A549 (cell line): ENCODE results near the gene PHF21B. TPM values are rescaled to one million over a fixed set of nuclear protein-coding genes. Genes with fewer than 3 reads are reported as not detected.

Experiments
- ATAC-seq, 2 experiments: fragments of 200-7000 bp in 1 of 2; fragments of >200 bp in 1 of 2; cut with Nextera tagmentation in 1 of 2; cut with Tn5 transposase in 1 of 2; 3 replicates each; pipeline versions ENCODE4 v1.8.0 to v1.9.1; 2018 to 2020; ENCODE audit warnings: mild to moderate bottlenecking in 1 of 2, moderate library complexity in 1 of 2
- CTCF ChIA-PET: fragments of 300-600 bp; sonication (Branson Sonifier 250); formaldehyde crosslinking; extraction: SDS; loops from one replicate; lab custom pipeline; 2021; ENCODE audit warnings: antibody characterized with exemption, inconsistent platforms; lab: Yijun Ruan, JAX
- POLR2A ChIA-PET: fragments of 350-600 bp; formaldehyde crosslinking; extraction: SDS; loops from one replicate; lab custom pipeline; 2021; ENCODE audit warnings: antibody characterized with exemption, inconsistent platforms; lab: Yijun Ruan, JAX
- DNase-seq, 2 experiments: peaks; one replicate each; pipeline versions ENCODE4 v3.0.0 to v3.0.0-alpha.2; 2011 to 2016; ENCODE audit warnings: low read depth in 1 of 2, low spot score in 1 of 2
- FAIRE-seq: peaks from 2 replicates; lab custom pipeline; 2011; peaks lifted over from hg19 to GRCh38; lab: Jason Lieb, UNC
- H3K27ac ChIP-seq, 2 experiments: fragments of >200 bp; sonication (Bioruptor Twin); formaldehyde crosslinking; 3 replicates each; pipeline ENCODE4 v1.5.1; 2016 to 2017
- H3K4me1 ChIP-seq: fragments of >200 bp; sonication (Bioruptor Twin); formaldehyde crosslinking; 3 replicates; pipeline ENCODE4 v1.6.1; 2016
- H3K4me2 ChIP-seq: fragments of >200 bp; sonication (Bioruptor Twin); formaldehyde crosslinking; 3 replicates; pipeline ENCODE4 v1.6.1; 2016
- H3K4me3 ChIP-seq: fragments of >200 bp; sonication (Bioruptor Twin); formaldehyde crosslinking; 3 replicates; pipeline ENCODE4 v1.5.1; 2016
- H3K9me3 ChIP-seq: fragments of >200 bp; sonication (Bioruptor Twin); formaldehyde crosslinking; 3 replicates; pipeline ENCODE4 v1.6.1; 2016
- ATOH8 ChIP-seq: fragments of 250-450 bp; sonication (Bioruptor Pico); IDR thresholded peaks from 2 replicates; pipeline ENCODE4 v1.5.0; 2020; ENCODE audit warnings: low read depth, mild to moderate bottlenecking, moderate library complexity
- BCL3 ChIP-seq: fragments of >200 bp; sonication (Bioruptor Twin); formaldehyde crosslinking; IDR thresholded peaks from 3 replicates; pipeline ENCODE4 v1.6.1; 2016
- BHLHE40 ChIP-seq: IDR thresholded peaks from 2 replicates; pipeline ENCODE4 v1.6.1; 2012; ENCODE audit warnings: low read depth, low read length, inconsistent platforms
- CBX8 ChIP-seq: fragments of 200-600 bp; sonication (generic); IDR thresholded peaks from 2 replicates; pipeline ENCODE4 v1.6.1; 2016
- CHD4 ChIP-seq: fragments of 200-600 bp; sonication (generic); IDR thresholded peaks from 2 replicates; pipeline ENCODE4 v1.6.1; 2016; ENCODE audit warnings: antibody characterized with exemption, mild to moderate bottlenecking, borderline replicate concordance
- E2F6 ChIP-seq: IDR thresholded peaks from 2 replicates; pipeline ENCODE4 v1.6.1; 2012; ENCODE audit warnings: low read depth, borderline replicate concordance
- EHF ChIP-seq: fragments of 250-450 bp; sonication (Bioruptor Pico); IDR thresholded peaks from 2 replicates; pipeline ENCODE4 v1.5.0; 2020; ENCODE audit warnings: mild to moderate bottlenecking
- EP300 ChIP-seq, 2 experiments: fragments of >200 bp; sonication (Bioruptor Twin); formaldehyde crosslinking; IDR thresholded peaks; 2 replicates in 1 of 2; 3 replicates in 1 of 2; pipeline ENCODE4 v1.6.1; 2016 to 2017
- HDAC2 ChIP-seq: fragments of 200-600 bp; sonication (generic); IDR thresholded peaks from 2 replicates; pipeline ENCODE4 v1.6.1; 2016
- HMGXB4 ChIP-seq: fragments of 250-450 bp; sonication (Bioruptor Pico); IDR thresholded peaks from 2 replicates; pipeline ENCODE4 v1.5.0; 2021; ENCODE audit warnings: mild to moderate bottlenecking, moderate library complexity, borderline replicate concordance
- HOXA7 ChIP-seq: fragments of 250-450 bp; sonication (Bioruptor Pico); IDR thresholded peaks from 2 replicates; pipeline ENCODE4 v1.5.0; 2020; ENCODE audit warnings: mild to moderate bottlenecking, moderate library complexity
- HOXB5 ChIP-seq: fragments of 250-450 bp; sonication (Bioruptor Pico); IDR thresholded peaks from 2 replicates; pipeline ENCODE4 v1.5.0; 2020; ENCODE audit warnings: mild to moderate bottlenecking, moderate library complexity
- JUN ChIP-seq, 2 experiments: fragments of >200 bp; sonication (Bioruptor Twin); formaldehyde crosslinking; IDR thresholded peaks; 2 replicates in 1 of 2; 3 replicates in 1 of 2; pipeline ENCODE4 v1.6.1; 2016 to 2017
- MAFK ChIP-seq: fragments of 450-650 bp; IDR thresholded peaks from 2 replicates; pipeline ENCODE4 v1.6.1; 2014; ENCODE audit not compliant: partially characterized antibody
- NFE2L2 ChIP-seq: fragments of 150-350 bp; conservative IDR thresholded peaks from 2 replicates; pipeline ENCODE4 v1.6.1; 2014; ENCODE audit warnings: low read length
- NR3C1 ChIP-seq: fragments of >200 bp; sonication (Bioruptor Twin); formaldehyde crosslinking; IDR thresholded peaks from 3 replicates; pipeline ENCODE4 v1.6.1; 2017
- PBX3 ChIP-seq: IDR thresholded peaks from 2 replicates; pipeline ENCODE4 v1.6.1; 2012
- PHF8 ChIP-seq: fragments of 200-600 bp; sonication (generic); IDR thresholded peaks from 2 replicates; pipeline ENCODE4 v1.6.1; 2016; ENCODE audit warnings: low read depth, mild to moderate bottlenecking, antibody characterized with exemption, moderate library complexity, borderline replicate concordance
- POLR2AphosphoS2 ChIP-seq: conservative IDR thresholded peaks from 2 replicates; pipeline ENCODE4 v1.6.1; 2012; ENCODE audit warnings: low read length, improper control_type of control experiment, inconsistent platforms
- RCOR1 ChIP-seq: fragments of 150-350 bp; IDR thresholded peaks from 2 replicates; pipeline ENCODE4 v1.6.1; 2014; ENCODE audit warnings: antibody characterized with exemption, low read length, low read depth
- SREBF2 ChIP-seq: fragments of 450-650 bp; IDR thresholded peaks from 2 replicates; pipeline ENCODE4 v1.6.1; 2014; ENCODE audit warnings: mild to moderate bottlenecking, moderate library complexity
- TFCP2L1 ChIP-seq: fragments of 250-450 bp; sonication (Bioruptor Pico); IDR thresholded peaks from 2 replicates; pipeline ENCODE4 v1.5.0; 2021; ENCODE audit warnings: mild to moderate bottlenecking
- ZFP36 ChIP-seq: fragments of 450-650 bp; IDR thresholded peaks from 2 replicates; pipeline ENCODE4 v1.6.1; 2014; ENCODE audit warnings: borderline replicate concordance; ENCODE audit not compliant: partially characterized antibody
- ZNF302 ChIP-seq: fragments of 250-450 bp; sonication (Bioruptor Pico); IDR thresholded peaks from 2 replicates; pipeline ENCODE4 v1.9.0; 2021; ENCODE audit warnings: inconsistent platforms, mild to moderate bottlenecking, moderate library complexity
- WGBS: methylation state at CpG from one replicate; pipeline ENCODE4 v1.1.6; 2017; ENCODE audit errors: missing lambda C conversion rate; 5-methylcytosine and 5-hydroxymethylcytosine counted together
- polyA plus RNA-seq, 4 experiments: library from polyadenylated mRNA; depleted of rRNA in 3 of 4; stranded (reverse); fragments of >200 nt; fragmentation: RNase III in 1 of 4; extraction: RNeasy Plus Mini Kit Qiagen cat#74134 plus additional on column Dnase treatment in 1 of 4; gene quantifications; 2 replicates in 3 of 4; 3 replicates in 1 of 4; pipeline ENCODE4 v1.2.3, GENCODE V29; 2011 to 2017

Gene PHF21B
- polyA plus RNA-seq, 2 of the 4 experiments (the other 2 are of a cell fraction) = 0.50 to 0.70 TPM

GRCh38 chr22:44954149-44954548 lies 55.7 kb downstream of the PHF21B start:
- H3K9me3 ChIP-seq = no peaks in the 10 kb centered on the region
- DNase-seq (no peak), FAIRE-seq (no peak), ATAC-seq (no peak)
- no peak overlapping the region for H3K4me3 ChIP-seq
- ChIA-PET CTCF (no interaction called here), POLR2A (no interaction called here)
- 79% methylated on average over 10 of the region's 10 CpGs for WGBS
- H3K4me2 ChIP-seq = no peak overlapping the region
- H3K4me1 ChIP-seq = no peaks in the 10 kb centered on the region
- H3K27ac ChIP-seq = no peak overlapping the region
- TF ChIP-seq JUN (IDR thresholded peaks at IDR 0.05) (no peak), HDAC2 (no peak), POLR2AphosphoS2 (no peak), BHLHE40 (no peak)

- FAIRE-seq = no peak
Measured at GRCh38 chr22:44952863-44953746, 56.7 kb downstream of the PHF21B start.

GRCh38 chr22:44951510-44951816 lies 58.3 kb downstream of the PHF21B start:
- DNase-seq (no peak), FAIRE-seq (no peak), ATAC-seq (no peak)
- no peak overlapping the region for H3K4me3 ChIP-seq
- no peaks in the 10 kb centered on the region for H3K4me1 ChIP-seq
- CTCF ChIA-PET = no interaction called here
- H3K27ac ChIP-seq = no peak overlapping the region
- POLR2A ChIA-PET = no interaction called here
- H3K4me2 ChIP-seq = no peak overlapping the region
- no peaks in the 10 kb centered on the region for H3K9me3 ChIP-seq
- TF ChIP-seq NFE2L2 = no peak
- no peak for TF ChIP-seq CHD4
- no peak for TF ChIP-seq POLR2AphosphoS2
- no peak for TF ChIP-seq SREBF2
- TF ChIP-seq ZNF302 (CRISPR knock-in tag) = no peak
- TF ChIP-seq RCOR1 = no peak
- TF ChIP-seq E2F6 = no peak
- TF ChIP-seq CBX8 = no peak
- no peak for TF ChIP-seq EHF (CRISPR knock-in tag)
- no peak for TF ChIP-seq NR3C1
- TF ChIP-seq HMGXB4 = no peak
- no peak for TF ChIP-seq ATOH8 (CRISPR knock-in tag)
- no peak for TF ChIP-seq HOXA7 (CRISPR knock-in tag)
- TF ChIP-seq MAFK = no peak
- TF ChIP-seq ZFP36 = no peak

More at GRCh38 chr22:44952863-44953746, 56.7 kb downstream of the PHF21B start:
- no peak overlapping the region for H3K27ac ChIP-seq
- no peak overlapping the region for H3K4me3 ChIP-seq
- no peaks in the 10 kb centered on the region for H3K4me1 ChIP-seq
- no peak for DNase-seq
- TF ChIP-seq PBX3 = no peak
- TF ChIP-seq BCL3 = no peak
- TF ChIP-seq PHF8 = no peak
- no peak for TF ChIP-seq NFE2L2
- no peak for TF ChIP-seq JUN (IDR thresholded peaks at IDR 0.05)
- TF ChIP-seq HOXB5 (CRISPR knock-in tag) = no peak
- no peak for TF ChIP-seq EP300 (IDR thresholded peaks at IDR 0.05)
- TF ChIP-seq E2F6 = no peak
- no peak for TF ChIP-seq TFCP2L1 (CRISPR knock-in tag)
- TF ChIP-seq ZFP36 = no peak
- TF ChIP-seq, all 56 proteins: peak for 0
- ChIA-PET CTCF (no interaction called here), POLR2A (no interaction called here)
- no peak for ATAC-seq
- Histone ChIP-seq H3K9me3 (no peaks in the 10 kb centered on the region), H3K4me2 (no peak overlapping the region)
- WGBS = 55% methylated on average over 12 of the region's 15 CpGs
